K562 (cell line): Measurements from ENCODE around the gene TSC22D3. TPM values are rescaled to one million over a fixed set of nuclear protein-coding genes. Genes with fewer than 3 reads are reported as not detected.

ENCODE experiments used
- HMGN3 ChIP-seq: IDR thresholded peaks from 2 replicates; pipeline ENCODE4 v1.6.1; 2011; ENCODE audit warnings: borderline replicate concordance, low read depth, mild to moderate bottlenecking, mixed read lengths, low read length; ENCODE audit not compliant: insufficient read length; ENCODE audit errors: extremely low read depth
- HNRNPH1 ChIP-seq: fragments of 200-400 bp; formaldehyde crosslinking; optimal IDR thresholded peaks from 2 replicates; pipeline ENCODE3; 2017; ENCODE audit warnings: low read depth, mild to moderate bottlenecking, low read length, moderate library complexity
- ILF3 ChIP-seq: fragments of 450-650 bp; IDR thresholded peaks from 2 replicates; pipeline ENCODE4 v1.6.1; 2018; ENCODE audit warnings: antibody characterized with exemption, mild to moderate bottlenecking, moderate library complexity, borderline replicate concordance
- KAT2B ChIP-seq: IDR thresholded peaks from one replicate; pipeline ENCODE4 v1.6.1; 2012; ENCODE audit warnings: low read depth, mild to moderate bottlenecking, control low read depth, inconsistent platforms, low read length, moderate library complexity
- KDM1A ChIP-seq, 2 experiments: fragments of 450-650 bp; IDR thresholded peaks; 2 replicates each; pipeline ENCODE4 v1.6.1; 2016; ENCODE audit warnings: mild to moderate bottlenecking in 2 of 2
- KDM2B ChIP-seq: fragments of 250-450 bp; sonication (Bioruptor Pico); IDR thresholded peaks from 2 replicates; pipeline ENCODE4 v1.8.0; 2021; ENCODE audit warnings: mild to moderate bottlenecking, moderate library complexity
- NR4A1 ChIP-seq, 2 experiments: fragments of 250-450 bp in 1 of 2; fragments of 450-650 bp in 1 of 2; sonication (Bioruptor Pico) in 1 of 2; IDR thresholded peaks; 2 replicates each; pipeline versions ENCODE4 v1.4.0 to v1.6.1; 2016 to 2020; ENCODE audit warnings: mild to moderate bottlenecking in 2 of 2, missing compliant biosample characterization in 1 of 2, missing genetic modification characterization in 1 of 2, moderate library complexity in 1 of 2
- PPARD ChIP-seq: fragments of 250-450 bp; sonication (Bioruptor Pico); IDR thresholded peaks from 2 replicates; pipeline ENCODE4 v1.8.0; 2022; ENCODE audit warnings: inconsistent platforms, mild to moderate bottlenecking, moderate library complexity
- REST ChIP-seq, 2 experiments: fragments of 450-650 bp; formaldehyde crosslinking in 1 of 2; IDR thresholded peaks; 2 replicates each; pipeline versions ENCODE4 v1.4.0 to v1.6.1; 2014 to 2020; ENCODE audit warnings: mild to moderate bottlenecking in 2 of 2, borderline replicate concordance in 1 of 2, low read depth in 1 of 2
- RNF2 ChIP-seq: sonication (generic); IDR thresholded peaks from 2 replicates; pipeline ENCODE4 v1.6.1; 2016
- SAP30 ChIP-seq: fragments of 200-600 bp; sonication (generic); IDR thresholded peaks from 2 replicates; pipeline ENCODE4 v1.6.1; 2012; ENCODE audit warnings: borderline replicate concordance, low read depth, mild to moderate bottlenecking, moderate library complexity, low read length, control low read depth, inconsistent platforms; ENCODE audit not compliant: insufficient read depth, poor library complexity, severe bottlenecking
- SMARCB1 ChIP-seq: IDR thresholded peaks from 2 replicates; pipeline ENCODE4 v1.6.1; 2011; ENCODE audit warnings: improper control_type of control experiment, low read depth; ENCODE audit not compliant: insufficient read length
- U2AF2 ChIP-seq: fragments of 200-400 bp; formaldehyde crosslinking; optimal IDR thresholded peaks from 2 replicates; pipeline ENCODE3; 2017; ENCODE audit warnings: low read depth, mild to moderate bottlenecking, low read length
- ZBTB33 ChIP-seq: sonication (generic); formaldehyde crosslinking; IDR thresholded peaks from 2 replicates; pipeline ENCODE4 v1.8.1; 2023; ENCODE audit warnings: mild to moderate bottlenecking, missing genetic modification reagents
- ZNF165 ChIP-seq: fragments of 250-450 bp; sonication (Bioruptor Pico); IDR thresholded peaks from 2 replicates; pipeline ENCODE4 v1.4.0; 2020; ENCODE audit warnings: borderline replicate concordance
- ZNF212 ChIP-seq: fragments of 450-650 bp; formaldehyde crosslinking; IDR thresholded peaks from 2 replicates; pipeline ENCODE4 v1.4.0; 2020; ENCODE audit warnings: mild to moderate bottlenecking
- ZNF263 ChIP-seq: sonication (generic); formaldehyde crosslinking; IDR thresholded peaks from 2 replicates; pipeline ENCODE4 v1.8.0; 2022; ENCODE audit warnings: mild to moderate bottlenecking, missing genetic modification reagents, borderline replicate concordance
- polyA plus RNA-seq, 8 experiments: library from polyadenylated mRNA; depleted of rRNA in 4 of 8; stranded (reverse) in 5 of 8; unstranded in 3 of 8; fragments of >200 nt; fragmentation: Nextera tagmentation in 2 of 8; fragmentation: Illumina TruSeq in 1 of 8; extraction: Ambion mirVana in 2 of 8; extraction: Trizol in 1 of 8; gene quantifications; 2 replicates each; pipeline versions ENCODE4 v1.2.1 to v1.2.3, GENCODE V29; 2011 to 2014; ENCODE audit warnings: inconsistent platforms in 1 of 8, missing spikeins in 1 of 8
- total RNA-seq, 7 experiments: library from RNA; depleted of rRNA in 6 of 7; stranded (reverse); fragments of >200 nt in 6 of 7; fragmentation: Illumina TruSeq in 2 of 7; extraction: Trizol in 2 of 7; gene quantifications; 2 replicates each; pipeline versions ENCODE4 v1.2.1 to v1.2.3, GENCODE V29; 2011 to 2021; ENCODE audit warnings: low replicate concordance in 1 of 7

Gene TSC22D3
- total and polyA plus RNA-seq, 9 of the 15 experiments (the other 6 are each of a cell fraction or from before 2014, with no cell fraction given), result 0.48 to 3.0 (median 0.87) TPM

- TF ChIP-seq SMARCB1 (no peak), KAT2B (no peak), ZNF263 (peak; percentile 71), ZBTB33 (CRISPR knock-in tag) (no peak), RNF2 (no peak), HNRNPH1 (no peak), ILF3 (no peak), HMGN3 (no peak), KDM2B (CRISPR knock-in tag) (no peak), PPARD (CRISPR knock-in tag) (no peak), KDM1A (IDR thresholded peaks at IDR 0.05) (no peak), ZNF165 (CRISPR knock-in tag) (no peak), U2AF2 (no peak), SAP30 (no peak), REST (IDR thresholded peaks at IDR 0.05; ENCODE audit: borderline replicate concordance) (peak; percentile 57), REST (CRISPR knock-in tag; IDR thresholded peaks at IDR 0.05; ENCODE audit: low read depth) (no peak), NR4A1 (CRISPR knock-in tag; IDR thresholded peaks at IDR 0.05) (no peak), NR4A1 (tag; IDR thresholded peaks at IDR 0.05) (no peak), ZNF212 (no peak)
Measured at GRCh38 chrX:107775734-107776511, at the start of gene TSC22D3 (continued).
